Measurements from ENCODE around the gene PTPRF. TPM values are rescaled to one million over a fixed set of nuclear protein-coding genes. Genes with fewer than 3 reads are reported as not detected.

Gene PTPRF
- total and polyA plus RNA-seq, 10 donors = 2.7 to 25.0 (median 10.8) TPM

DNA sequence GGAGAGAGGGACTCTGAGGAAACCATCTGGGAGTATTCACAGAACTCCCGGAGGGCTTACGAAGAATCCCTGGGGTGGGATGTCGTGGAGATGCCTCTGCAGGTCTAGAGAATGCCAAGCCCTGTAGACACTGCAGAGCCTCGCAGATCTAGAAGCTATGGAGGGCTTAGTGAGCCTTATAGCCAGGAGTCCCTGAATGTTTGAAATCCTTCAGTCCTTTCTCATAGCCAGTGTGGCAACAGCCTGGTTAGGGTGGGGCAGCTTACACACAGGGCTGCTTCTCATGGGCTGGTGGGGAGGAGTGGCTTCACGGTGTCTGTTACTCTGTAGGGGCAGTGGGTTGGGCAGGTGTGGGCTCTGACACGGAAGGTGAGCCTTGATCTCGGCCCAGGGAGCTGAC lies 75.1 kb downstream of the PTPRF start:
- Histone ChIP-seq H3K4me3 (no peak overlapping the region), H3K4me1 (no peaks in the 10 kb centered on the region), H3K27ac (no peak overlapping the region), H3K9me3 (no peaks in the 10 kb centered on the region), H3K36me3 (peaks cover 0 to 34% (median 0%) of the 10 kb centered on the region in 6 donors), H3K27me3 (replicated peaks in 1 of 7) (no peaks in the 10 kb centered on the region)
- 88 to 100% (median 89%) methylated on average over 1 to 7 of the region's 7 CpGs for WGBS, 5 donors
- DNase-seq = no peak
- TF ChIP-seq POLR2A (IDR thresholded peaks at IDR 0.05) (no peak), POLR2AphosphoS5 (IDR thresholded peaks at IDR 0.05) (no peak), CTCF (IDR thresholded peaks at IDR 0.05 in 8 of 11, conservative IDR thresholded peaks at IDR 0.05 in 3 of 11) (no peak)
- intact Hi-C loops (cut with DNase I; ENCODE audit: low total_unique reads) = no loop called here

DNA sequence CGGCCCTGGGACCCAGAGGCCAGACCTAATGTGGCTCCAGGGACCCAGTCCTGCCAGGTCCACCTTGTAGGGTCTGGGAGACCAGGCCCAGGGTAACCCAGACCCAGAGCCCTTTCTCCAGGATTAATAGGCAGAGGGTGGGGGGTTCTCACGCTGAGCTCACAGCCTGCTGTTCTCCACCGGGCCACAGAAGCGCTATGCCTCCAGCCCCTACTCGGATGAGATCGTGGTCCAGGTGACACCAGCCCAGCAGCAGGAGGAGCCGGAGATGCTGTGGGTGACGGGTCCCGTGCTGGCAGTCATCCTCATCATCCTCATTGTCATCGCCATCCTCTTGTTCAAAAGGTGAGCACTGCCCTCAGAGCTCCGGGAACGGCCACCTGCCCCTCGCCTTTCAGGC lies 75.9 kb downstream of the PTPRF start:
- intact Hi-C loops (cut with DNase I; ENCODE audit: low total_unique reads) = no loop called here
- TF ChIP-seq CTCF (IDR thresholded peaks at IDR 0.05 in 8 of 11, conservative IDR thresholded peaks at IDR 0.05 in 3 of 11) (no peak), POLR2A (IDR thresholded peaks at IDR 0.05) (no peak), POLR2AphosphoS5 (IDR thresholded peaks at IDR 0.05) (no peak)
- H3K27me3 ChIP-seq (replicated peaks in 1 of 7) = no peaks in the 10 kb centered on the region
- DNase-seq = no peak
- H3K4me3 ChIP-seq = no peak overlapping the region
- WGBS, 5 donors = 89 to 97% (median 95%) methylated on average over 11 to 13 of the region's 13 CpGs
- peaks cover 0 to 34% (median 0%) of the 10 kb centered on the region in 6 donors for H3K36me3 ChIP-seq
- H3K4me1 ChIP-seq = no peaks in the 10 kb centered on the region
- H3K9me3 ChIP-seq = no peaks in the 10 kb centered on the region
- H3K27ac ChIP-seq = no peak overlapping the region

- intact Hi-C loops (cut with DNase I; ENCODE audit: low total_unique reads) = no loop called here
Observed at GRCh38 chr1:43608827-43609226, 78.1 kb downstream of the PTPRF start.

DNA sequence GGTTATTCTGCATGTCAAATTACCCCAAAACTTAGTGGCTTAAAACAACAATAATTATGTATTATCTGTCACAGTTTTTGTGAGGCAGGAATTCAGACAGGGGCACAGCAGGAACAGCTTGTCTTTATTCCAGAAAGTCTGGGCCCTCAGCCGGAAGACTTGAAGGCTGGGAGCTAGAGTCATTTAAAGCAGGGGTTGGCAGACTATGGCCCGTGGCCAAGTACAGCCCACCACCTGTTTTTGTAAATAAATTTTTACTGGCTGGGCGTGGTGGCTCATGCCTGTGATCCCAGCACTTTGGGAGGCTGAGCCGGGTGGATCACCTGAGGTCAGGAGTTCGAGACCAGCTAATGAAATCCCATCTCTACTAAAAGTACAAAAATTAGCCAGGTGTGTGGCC lies 79.7 kb downstream of the PTPRF start:
- H3K36me3 ChIP-seq = peaks cover 0 to 39% (median 0%) of the 10 kb centered on the region in 6 donors
- no peak for TF ChIP-seq CTCF (IDR thresholded peaks at IDR 0.05 in 8 of 11, conservative IDR thresholded peaks at IDR 0.05 in 3 of 11)
- TF ChIP-seq POLR2AphosphoS5 (IDR thresholded peaks at IDR 0.05) = no peak
- no peak for TF ChIP-seq POLR2A (IDR thresholded peaks at IDR 0.05)

More at GRCh38 chr1:43608827-43609226, 78.1 kb downstream of the PTPRF start:
- TF ChIP-seq POLR2AphosphoS5 (IDR thresholded peaks at IDR 0.05) (no peak), CTCF (IDR thresholded peaks at IDR 0.05 in 8 of 11, conservative IDR thresholded peaks at IDR 0.05 in 3 of 11) (no peak), POLR2A (IDR thresholded peaks at IDR 0.05) (no peak)
- WGBS, 5 donors = 72 to 94% (median 86%) methylated on average over 5 of the region's 5 CpGs
- DNase-seq = no peak
- no peaks in the 10 kb centered on the region for H3K9me3 ChIP-seq
- H3K36me3 ChIP-seq = peaks cover 0 to 42% (median 0%) of the 10 kb centered on the region in 6 donors
- H3K4me3 ChIP-seq = no peak overlapping the region
- no peaks in the 10 kb centered on the region for H3K27me3 ChIP-seq (replicated peaks in 1 of 7)
- H3K27ac ChIP-seq = no peak overlapping the region
- no peaks in the 10 kb centered on the region for H3K4me1 ChIP-seq

More for the DNA sequence above, 79.7 kb downstream of the PTPRF start:
- no peaks in the 10 kb centered on the region for H3K27me3 ChIP-seq (replicated peaks in 1 of 7)
- intact Hi-C loops (cut with DNase I; ENCODE audit: low total_unique reads) = no loop called here
- no peaks in the 10 kb centered on the region for H3K4me1 ChIP-seq
- H3K9me3 ChIP-seq = no peaks in the 10 kb centered on the region
- WGBS, 5 donors = 81 to 89% (median 85%) methylated on average over 5 of the region's 5 CpGs
- H3K4me3 ChIP-seq = no peak overlapping the region
- no peak for DNase-seq
- no peak overlapping the region for H3K27ac ChIP-seq

All from spleen (tissue), 11 donors.